ENCODE measurements around the gene ELAVL1. TPM values are rescaled to one million over a fixed set of nuclear protein-coding genes. Genes with fewer than 3 reads are reported as not detected.

ELAVL1 gene
- total and polyA plus RNA-seq, 2 of the 13 experiments (the other 11 are each of a cell fraction or from before 2014, with no cell fraction given) = 27.9 to 38.4 TPM

- Histone ChIP-seq H3K27me3 (ENCODE audit: control insufficient read depth in 1 of 2, insufficient read depth in 2 of 2, low read length in 2 of 2) (no peaks in the 10 kb centered on the region; a peak in 1 of 5 replicates), H3K4me3 (replicated peaks in 1 of 3; ENCODE audit: insufficient read depth in 1 of 3, low read depth in 2 of 3, low read length in 3 of 3) (no peak overlapping the region), H3K4me2 (ENCODE audit: low read depth, low read length) (no peak overlapping the region), H4K20me1 (ENCODE audit: insufficient read depth, low read length) (peaks cover 5% of the 10 kb centered on the region; the same call in 1 of the 2 replicates), H3K4me1 (ENCODE audit: insufficient read depth, low read length) (peaks cover 8% of the 10 kb centered on the region), H3K9ac (ENCODE audit: insufficient read depth, low read depth, low read length) (no peak overlapping the region), H2AFZ (ENCODE audit: low read length) (no peak overlapping the region), H3K27ac (ENCODE audit: extremely low read length, insufficient read depth, low read length) (no peak overlapping the region), H3K9me3 (ENCODE audit: low read length) (no peaks in the 10 kb centered on the region), H3K79me2 (ENCODE audit: insufficient read depth, low read length) (no peaks in the 10 kb centered on the region), H3K36me3 (replicated peaks in 1 of 2; ENCODE audit: control insufficient read depth in 1 of 2, insufficient read depth in 2 of 2, low read length in 2 of 2) (peaks cover 6 to 10% of the 10 kb centered on the region in 2 experiments; a peak in 2 of 5 replicates)
- no TSS peak for BruUV-seq (replicated peaks)
- WGBS (ENCODE audit: low lambda C conversion rate) = 83% methylated on average over 8 of the region's 12 CpGs
- ChIA-PET POLR2A (interaction anchor here (0.5 kb wide), 1 partner anchor 27 kb away, joined by 3 read pairs; no protein-coding TSS in a partner anchor), CTCF (ENCODE audit: low intra/inter-chr PET ratio, low total read pairs) (interaction anchor here (1.2 to 2.7 kb wide), 2 partner anchors 56 to 71 kb away, joined by 4 to 28 read pairs; no protein-coding TSS in a partner anchor)
- DNase-seq (ENCODE audit: low spot score) (no peak), FAIRE-seq (no peak), ATAC-seq (no peak)
- intact Hi-C loops (cut with micrococcal nuclease; ENCODE audit: unreplicated experiment) = loop anchor here (2.0 kb wide), 1 partner anchor 71 kb away; no protein-coding TSS in a partner anchor
- in situ Hi-C loops (cut with HindIII; ENCODE audit: extremely low pct_ligation_motif_present, low pct_unique_long_range_greater_than_20kb) = loop anchor here (5.0 kb wide), 1 partner anchor 72 kb away; no protein-coding TSS in a partner anchor
- TF ChIP-seq SSRP1 (CRISPR knock-in tag; IDR thresholded peaks at IDR 0.05) (no peak), ZNF75D (CRISPR knock-in tag; IDR thresholded peaks at IDR 0.05; ENCODE audit: borderline replicate concordance) (no peak), NR2F2 (IDR thresholded peaks at IDR 0.05; ENCODE audit: borderline replicate concordance, low read depth) (no peak), PRDM4 (CRISPR knock-in tag; IDR thresholded peaks at IDR 0.05; ENCODE audit: borderline replicate concordance) (no peak)
- TF ChIP-seq, protein P1, sequence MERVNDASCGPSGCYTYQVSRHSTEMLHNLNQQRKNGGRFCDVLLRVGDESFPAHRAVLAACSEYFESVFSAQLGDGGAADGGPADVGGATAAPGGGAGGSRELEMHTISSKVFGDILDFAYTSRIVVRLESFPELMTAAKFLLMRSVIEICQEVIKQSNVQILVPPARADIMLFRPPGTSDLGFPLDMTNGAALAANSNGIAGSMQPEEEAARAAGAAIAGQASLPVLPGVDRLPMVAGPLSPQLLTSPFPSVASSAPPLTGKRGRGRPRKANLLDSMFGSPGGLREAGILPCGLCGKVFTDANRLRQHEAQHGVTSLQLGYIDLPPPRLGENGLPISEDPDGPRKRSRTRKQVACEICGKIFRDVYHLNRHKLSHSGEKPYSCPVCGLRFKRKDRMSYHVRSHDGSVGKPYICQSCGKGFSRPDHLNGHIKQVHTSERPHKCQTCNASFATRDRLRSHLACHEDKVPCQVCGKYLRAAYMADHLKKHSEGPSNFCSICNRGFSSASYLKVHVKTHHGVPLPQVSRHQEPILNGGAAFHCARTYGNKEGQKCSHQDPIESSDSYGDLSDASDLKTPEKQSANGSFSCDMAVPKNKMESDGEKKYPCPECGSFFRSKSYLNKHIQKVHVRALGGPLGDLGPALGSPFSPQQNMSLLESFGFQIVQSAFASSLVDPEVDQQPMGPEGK (CRISPR knock-in tag; IDR thresholded peaks at IDR 0.05) = no peak
Observed at GRCh38 chr19:7924241-7924640, 81.2 kb downstream of the ELAVL1 start.
